HG03139 (cell line): ENCODE measurements around the gene TMCO4.

Source experiments
- ATAC-seq: cut with Tn5 transposase; IDR thresholded peaks from one replicate; pipeline ENCODE4 v1.9.1; 2021; ENCODE audit not compliant: unreplicated experiment

The TMCO4 gene

DNA sequence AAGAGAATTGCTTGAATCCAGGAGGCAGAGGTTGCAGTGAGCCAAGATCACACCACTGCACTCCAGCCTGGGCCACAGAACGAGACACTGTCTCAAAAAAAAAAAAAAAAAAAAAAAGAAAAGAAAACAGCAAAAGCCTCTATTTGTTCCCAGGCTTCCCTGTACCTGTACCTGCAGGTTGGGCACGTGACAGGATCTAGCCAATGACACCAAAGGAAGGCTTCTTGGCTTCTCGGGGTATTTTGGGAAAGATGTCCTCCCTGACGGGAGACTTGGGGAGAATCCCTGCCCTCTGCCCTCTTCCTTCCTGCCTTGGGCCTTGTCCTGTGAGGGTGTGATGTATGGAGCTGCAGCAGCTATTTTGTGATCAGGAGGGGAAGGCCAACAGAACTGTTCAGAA is 22.8 kb downstream of the TMCO4 start:
- ATAC-seq, result no peak

GRCh38 chr1:19776287-19776686 is 23.4 kb downstream of the TMCO4 start:
- no peak for ATAC-seq

- ATAC-seq, result no peak
These were observed 23.9 kb downstream of the TMCO4 start for GRCh38 chr1:19775831-19776230.

DNA sequence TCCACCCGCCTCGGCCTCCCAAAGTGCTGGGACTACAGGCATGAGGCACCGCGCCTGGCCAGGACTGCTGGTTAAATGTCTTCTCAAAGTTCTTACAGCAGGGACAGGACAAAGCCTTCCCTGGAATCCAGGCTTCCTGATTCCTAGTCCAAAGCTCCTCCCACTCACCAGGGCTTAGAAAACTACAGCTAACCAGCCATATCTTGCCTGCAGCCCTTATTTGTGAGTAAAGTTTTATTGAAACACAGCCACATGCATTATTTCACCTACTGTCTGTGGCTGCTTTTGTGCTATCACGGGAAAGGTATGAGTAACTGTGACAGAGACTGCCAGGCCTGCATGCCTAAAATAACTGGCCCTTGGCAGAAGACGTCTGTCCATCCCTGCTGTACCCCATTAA is 24.4 kb downstream of the TMCO4 start:
- ATAC-seq, result no peak

GRCh38 chr1:19774180-19774785 is 25.4 kb downstream of the TMCO4 start:
- no peak for ATAC-seq

DNA sequence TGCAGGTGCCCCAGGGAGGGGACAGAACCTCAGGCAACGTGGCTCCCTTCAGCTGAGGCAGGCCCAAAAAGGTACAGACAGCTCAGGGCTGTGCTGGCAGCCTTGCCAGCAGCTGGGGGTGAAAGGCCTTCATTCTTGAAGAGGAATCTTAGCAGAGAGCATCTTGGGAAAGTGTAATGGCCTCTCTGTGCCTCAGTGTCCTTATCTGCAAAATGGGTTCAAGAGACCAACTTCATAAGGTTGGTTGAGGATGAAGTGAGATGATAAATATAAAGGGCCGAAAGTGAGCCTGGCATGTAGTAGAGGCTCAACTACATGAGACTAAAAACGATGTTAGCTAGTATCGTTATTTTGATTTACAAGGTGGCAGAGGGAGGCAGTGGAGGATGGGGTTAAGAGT is 26.2 kb downstream of the TMCO4 start:
- ATAC-seq, result no peak

DNA sequence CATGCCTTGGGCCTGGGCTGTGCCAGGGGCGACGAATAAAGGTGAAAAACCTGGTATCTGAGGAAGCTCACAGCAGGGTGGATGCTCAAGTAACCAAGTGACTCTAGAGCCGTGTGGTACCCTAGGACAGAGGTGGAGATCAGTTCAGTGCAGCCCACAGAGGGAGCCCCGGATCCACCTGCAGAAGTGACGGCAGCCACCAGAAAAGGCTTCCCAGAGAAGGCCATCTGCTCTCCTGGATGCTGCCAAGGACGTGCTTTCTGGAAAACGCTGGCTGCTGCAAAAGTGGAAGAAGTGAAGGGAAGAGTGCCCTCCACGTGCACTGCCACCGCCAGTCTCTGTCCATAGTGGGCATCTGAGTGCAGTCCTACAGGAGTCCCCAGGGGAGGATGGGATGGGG is 27.7 kb downstream of the TMCO4 start:
- no peak for ATAC-seq

DNA sequence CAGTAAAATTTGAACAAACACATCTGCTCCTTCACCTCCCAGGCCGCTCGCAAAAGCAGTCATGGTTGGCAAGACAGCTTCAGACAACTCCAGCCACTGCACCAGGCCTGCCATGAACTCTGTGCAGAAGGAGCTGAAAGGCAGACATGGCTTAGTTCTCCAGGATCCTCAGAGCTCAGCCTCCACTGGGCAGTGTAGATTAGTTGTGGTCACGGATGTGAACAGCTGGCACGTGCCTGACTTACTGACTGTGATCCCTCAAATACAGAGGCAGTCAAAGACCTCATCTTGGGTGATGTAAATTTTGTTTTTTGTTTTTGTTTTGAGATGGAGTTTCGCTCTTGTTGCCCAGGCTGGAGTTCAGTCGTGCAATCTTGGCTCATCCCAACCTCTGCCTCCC is 28.4 kb downstream of the TMCO4 start:
- ATAC-seq, result no peak

DNA sequence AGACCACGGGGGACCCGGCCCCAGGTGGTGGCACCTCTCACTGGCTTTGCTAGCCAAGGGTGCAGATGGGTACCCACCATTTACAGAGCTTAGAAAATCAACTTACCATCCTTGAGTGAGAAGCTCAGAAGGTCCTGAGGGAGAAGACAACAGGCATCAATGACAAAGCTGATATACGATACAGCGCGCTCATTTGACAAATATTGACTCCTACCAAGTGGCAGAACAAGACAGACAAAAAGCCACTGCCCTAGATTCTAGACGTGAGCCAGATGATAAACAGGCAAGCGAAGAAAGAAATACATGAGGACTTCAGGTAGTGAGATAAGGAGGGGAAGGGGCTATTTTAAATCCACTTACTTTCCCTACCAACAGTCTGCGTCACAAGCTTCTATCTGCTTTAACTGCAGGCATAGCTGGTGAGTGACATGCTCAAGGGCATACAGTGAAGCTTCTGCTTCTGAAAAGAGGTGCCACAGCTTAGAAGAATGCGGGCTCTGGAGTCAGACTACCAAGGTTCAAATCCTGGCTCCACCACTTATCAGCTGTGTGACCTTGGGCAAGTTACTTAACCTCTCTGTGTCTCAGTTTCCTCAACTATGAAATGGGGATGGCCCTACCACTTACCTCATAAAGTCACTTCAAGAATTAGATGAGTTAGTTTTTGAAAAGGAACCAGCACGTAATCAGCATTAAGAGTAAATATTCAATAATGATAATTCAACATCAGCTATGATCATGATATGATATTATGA is 29.1 kb downstream of the TMCO4 start:
- no peak for ATAC-seq

GRCh38 chr1:19769211-19769932 is 30.3 kb downstream of the TMCO4 start:
- ATAC-seq, result no peak

GRCh38 chr1:19768353-19769210 is 31.1 kb downstream of the TMCO4 start:
- ATAC-seq, result no peak

GRCh38 chr1:19765623-19766022 is 34.1 kb downstream of the TMCO4 start:
- no peak for ATAC-seq

DNA sequence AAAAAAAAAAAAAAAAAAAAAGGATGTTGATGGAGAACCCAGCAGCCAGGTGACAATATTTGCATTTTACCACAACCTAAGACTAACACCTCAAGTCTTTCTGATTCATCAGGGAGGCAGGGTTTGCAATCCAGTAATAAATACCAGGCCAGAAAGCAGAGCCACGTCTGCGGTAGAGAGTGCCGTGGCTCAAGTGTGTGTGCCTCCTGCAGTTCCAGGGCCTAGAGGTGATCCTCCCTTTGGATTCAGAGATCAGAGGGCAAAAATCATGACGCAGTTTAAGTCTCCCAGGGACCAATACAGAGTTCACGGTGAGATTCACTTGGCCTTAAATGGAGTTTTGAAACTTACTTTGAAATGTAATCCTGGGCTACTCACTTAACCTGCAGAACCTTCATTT is 34.9 kb downstream of the TMCO4 start:
- ATAC-seq, result no peak

- ATAC-seq, result no peak
These were observed 37.4 kb downstream of the TMCO4 start for GRCh38 chr1:19762175-19762779.

DNA sequence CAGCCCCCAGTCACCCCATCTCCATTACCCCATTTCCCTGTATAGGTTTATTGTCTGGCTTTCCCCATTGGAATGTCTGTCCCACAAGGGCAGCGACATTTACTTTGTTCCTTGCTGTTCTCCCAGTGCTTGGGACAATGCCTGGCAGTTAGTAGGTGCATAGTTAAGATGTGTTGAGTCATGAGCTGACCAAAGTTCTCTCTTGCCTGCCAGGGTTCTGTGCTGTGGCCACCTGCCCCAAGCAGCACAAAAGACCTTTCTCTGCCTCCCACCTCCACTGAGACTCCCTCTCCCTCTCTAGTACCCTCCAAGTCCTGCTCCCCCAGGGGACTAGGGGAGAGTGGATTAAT is 40.0 kb downstream of the TMCO4 start:
- ATAC-seq, result no peak

GRCh38 chr1:19758227-19758830 is 41.4 kb downstream of the TMCO4 start:
- no peak for ATAC-seq

DNA sequence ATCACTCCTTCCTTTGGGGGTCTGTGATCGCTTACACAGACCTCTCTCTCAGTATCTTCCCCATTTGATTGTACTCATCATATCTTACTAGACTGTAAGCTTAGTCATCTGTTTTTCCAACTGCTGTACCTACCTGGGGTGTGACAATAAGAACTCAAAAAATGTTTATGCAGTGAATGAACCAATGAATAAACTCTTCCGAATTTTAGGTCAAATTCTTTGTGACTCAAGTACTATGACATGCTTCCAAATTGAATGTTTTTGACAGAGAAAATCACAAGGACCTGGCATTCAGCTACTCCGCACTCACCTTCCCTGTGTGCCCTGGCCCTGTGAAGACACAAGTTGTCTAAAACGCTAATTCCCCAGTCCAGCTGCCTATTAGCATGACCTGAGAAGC is 42.1 kb downstream of the TMCO4 start:
- ATAC-seq, result no peak

- ATAC-seq, result no peak
These were observed 43.2 kb downstream of the TMCO4 start for GRCh38 chr1:19756480-19756879.

DNA sequence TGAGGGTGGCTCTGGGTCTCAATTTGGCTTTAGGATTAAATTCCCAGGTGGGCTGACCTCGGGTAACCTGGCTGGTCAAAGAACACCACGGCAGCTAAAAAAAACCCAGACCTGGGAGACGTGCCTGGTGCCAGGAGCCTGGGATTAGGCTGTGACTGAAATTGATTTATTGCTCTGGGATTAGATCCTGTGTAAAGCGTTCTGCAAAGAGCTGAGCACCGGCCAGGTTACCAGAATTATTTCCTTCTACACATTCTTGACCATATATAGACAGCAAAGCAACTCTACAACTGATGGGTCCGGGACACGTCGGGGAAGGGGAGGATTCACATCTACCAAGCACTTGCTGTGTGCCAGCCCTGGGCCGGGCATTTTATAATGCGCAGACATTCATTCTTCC is 45.2 kb downstream of the TMCO4 start:
- ATAC-seq, result no peak

GRCh38 chr1:19752083-19752696 is 47.5 kb downstream of the TMCO4 start:
- no peak for ATAC-seq
